Panc1 (cell line): ENCODE measurements around the gene TRIP10. TPM values are rescaled to one million over a fixed set of nuclear protein-coding genes. Genes with fewer than 3 reads are reported as not detected.
"Not testable (repeated sequence)": the region's sequence is repeated elsewhere in the genome, so short reads cannot be mapped to it uniquely, and the experiment has no call there.

Source experiments
- ATAC-seq: fragments of 200-7000 bp; cut with Tn5 transposase; 2 replicates; pipeline ENCODE4 v1.9.1; 2020; ENCODE audit warnings: mild to moderate bottlenecking, moderate library complexity
- BruUV-seq: library from RNA; stranded (reverse); fragments of 400-500 nt; replicated peaks from 2 replicates; lab custom pipeline; 2021; lab: Mats Ljungman, UMichigan
- CTCF ChIA-PET: fragments of 300-600 bp; sonication (Branson Sonifier 250); formaldehyde crosslinking; loops from one replicate; lab custom pipeline; 2022; ENCODE audit warnings: antibody characterized with exemption; lab: Charles Lee
- POLR2A ChIA-PET: fragments of 300-600 bp; sonication (Branson Sonifier 250); formaldehyde crosslinking; loops from one replicate; lab custom pipeline; 2022; ENCODE audit warnings: antibody characterized with exemption; lab: Charles Lee
- DNase-seq: peaks from one replicate; pipeline ENCODE4 v3.0.0-alpha.2; 2010; ENCODE audit warnings: low read depth, low spot score
- H3K27ac ChIP-seq: 2 replicates; pipeline ENCODE4 v1.5.1; 2011; ENCODE audit warnings: mild to moderate bottlenecking, low read length, inconsistent platforms
- H3K27me3 ChIP-seq: fragments of 200-500 bp; sonication (Bioruptor generic); 2 replicates; pipeline ENCODE4 v1.6.0; 2014; ENCODE audit warnings: low read length, inconsistent platforms; ENCODE audit not compliant: control insufficient read depth, insufficient read depth
- H3K36me3 ChIP-seq: fragments of 200-500 bp; sonication (Bioruptor generic); 2 replicates; pipeline ENCODE4 v1.5.1; 2014; ENCODE audit warnings: inconsistent platforms, mild to moderate bottlenecking, low read length, moderate library complexity; ENCODE audit not compliant: control insufficient read depth, insufficient read depth
- H3K4me1 ChIP-seq: 2 replicates; pipeline ENCODE4 v1.5.1; 2011; ENCODE audit warnings: inconsistent platforms, mild to moderate bottlenecking, low read length, moderate library complexity; ENCODE audit not compliant: control insufficient read depth, insufficient read depth
- H3K4me3 ChIP-seq, 2 experiments: 2 replicates each; pipeline ENCODE4 v1.5.1; 2011 to 2012; ENCODE audit warnings: low read depth in 2 of 2, low read length in 2 of 2, mild to moderate bottlenecking in 2 of 2, inconsistent platforms in 1 of 2, moderate library complexity in 1 of 2
- H3K9me3 ChIP-seq: fragments of 200-500 bp; sonication (Bioruptor generic); 2 replicates; pipeline ENCODE4 v1.5.1; 2014; ENCODE audit warnings: low read depth, mild to moderate bottlenecking, inconsistent platforms, low read length, moderate library complexity; ENCODE audit not compliant: control insufficient read depth, insufficient read depth
- CTCF ChIP-seq: fragments of 450-650 bp; IDR thresholded peaks from 2 replicates; pipeline ENCODE4 v1.5.1; 2017; ENCODE audit warnings: mild to moderate bottlenecking
- POLR2AphosphoS5 ChIP-seq: IDR thresholded peaks from 2 replicates; pipeline ENCODE4 v1.6.1; 2012; ENCODE audit warnings: mild to moderate bottlenecking, low read depth, low read length, moderate library complexity
- SIN3A ChIP-seq: IDR thresholded peaks from 2 replicates; pipeline ENCODE4 v1.6.1; 2012; ENCODE audit warnings: low read depth, mild to moderate bottlenecking, low read length, moderate library complexity, borderline replicate concordance; ENCODE audit not compliant: insufficient read depth
- TCF7L2 ChIP-seq: IDR thresholded peaks from 2 replicates; pipeline ENCODE4 v1.6.1; 2011; ENCODE audit warnings: mild to moderate bottlenecking, low read depth, low read length, inconsistent platforms
- in situ Hi-C: cut with HindIII; loops from 2 replicates; pipeline ENCODE4 v1.10.0; 2016; ENCODE audit warnings: low sequenced_read_pairs, low pct_unique_long_range_greater_than_20kb
- intact Hi-C: fragments of 100-400 bp; cut with micrococcal nuclease; formaldehyde crosslinking; loops from one replicate; pipeline ENCODE4 v1.10.0; 2022; ENCODE audit not compliant: unreplicated experiment
- total RNA-seq: library from RNA; stranded (reverse); gene quantifications from one replicate; pipeline ENCODE4 v1.2.1, GENCODE V29; 2021; ENCODE audit not compliant: unreplicated experiment
- TF ChIP-seq, protein P1 (sequence below), 2 experiments: IDR thresholded peaks; 2 replicates each; pipeline ENCODE4 v1.6.1; 2011 to 2012; ENCODE audit warnings: low read depth in 2 of 2, control low read depth in 1 of 2, low read length in 1 of 2, mild to moderate bottlenecking in 1 of 2, moderate library complexity in 1 of 2; ENCODE audit not compliant: insufficient read depth in 1 of 2

Gene TRIP10
- total RNA-seq, 1 experiment from 2014 or later = 115 TPM

- H3K27me3 ChIP-seq = no peaks in the 10 kb centered on the region
- no peak overlapping the region for H3K4me3 ChIP-seq
- TF ChIP-seq SIN3A = no peak
- TF ChIP-seq, protein P1, sequence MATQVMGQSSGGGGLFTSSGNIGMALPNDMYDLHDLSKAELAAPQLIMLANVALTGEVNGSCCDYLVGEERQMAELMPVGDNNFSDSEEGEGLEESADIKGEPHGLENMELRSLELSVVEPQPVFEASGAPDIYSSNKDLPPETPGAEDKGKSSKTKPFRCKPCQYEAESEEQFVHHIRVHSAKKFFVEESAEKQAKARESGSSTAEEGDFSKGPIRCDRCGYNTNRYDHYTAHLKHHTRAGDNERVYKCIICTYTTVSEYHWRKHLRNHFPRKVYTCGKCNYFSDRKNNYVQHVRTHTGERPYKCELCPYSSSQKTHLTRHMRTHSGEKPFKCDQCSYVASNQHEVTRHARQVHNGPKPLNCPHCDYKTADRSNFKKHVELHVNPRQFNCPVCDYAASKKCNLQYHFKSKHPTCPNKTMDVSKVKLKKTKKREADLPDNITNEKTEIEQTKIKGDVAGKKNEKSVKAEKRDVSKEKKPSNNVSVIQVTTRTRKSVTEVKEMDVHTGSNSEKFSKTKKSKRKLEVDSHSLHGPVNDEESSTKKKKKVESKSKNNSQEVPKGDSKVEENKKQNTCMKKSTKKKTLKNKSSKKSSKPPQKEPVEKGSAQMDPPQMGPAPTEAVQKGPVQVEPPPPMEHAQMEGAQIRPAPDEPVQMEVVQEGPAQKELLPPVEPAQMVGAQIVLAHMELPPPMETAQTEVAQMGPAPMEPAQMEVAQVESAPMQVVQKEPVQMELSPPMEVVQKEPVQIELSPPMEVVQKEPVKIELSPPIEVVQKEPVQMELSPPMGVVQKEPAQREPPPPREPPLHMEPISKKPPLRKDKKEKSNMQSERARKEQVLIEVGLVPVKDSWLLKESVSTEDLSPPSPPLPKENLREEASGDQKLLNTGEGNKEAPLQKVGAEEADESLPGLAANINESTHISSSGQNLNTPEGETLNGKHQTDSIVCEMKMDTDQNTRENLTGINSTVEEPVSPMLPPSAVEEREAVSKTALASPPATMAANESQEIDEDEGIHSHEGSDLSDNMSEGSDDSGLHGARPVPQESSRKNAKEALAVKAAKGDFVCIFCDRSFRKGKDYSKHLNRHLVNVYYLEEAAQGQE (IDR thresholded peaks at IDR 0.05; ENCODE audit: insufficient read depth in 1 of 2, low read depth in 2 of 2, low read length in 1 of 2) = no peak
- TF ChIP-seq POLR2AphosphoS5 = no peak
- TF ChIP-seq CTCF = no peak
- no peak for TF ChIP-seq TCF7L2
- no peak for ATAC-seq
- in situ Hi-C loops (no loop called here), intact Hi-C loops (no loop called here)
- no peak for DNase-seq
- POLR2A ChIA-PET = no interaction called here
- CTCF ChIA-PET = no interaction called here
- H3K36me3 ChIP-seq = no peaks in the 10 kb centered on the region
- H3K4me1 ChIP-seq = no peaks in the 10 kb centered on the region
- H3K27ac ChIP-seq = no peak overlapping the region
- no TSS peak for BruUV-seq
- H3K9me3 ChIP-seq = no peaks in the 10 kb centered on the region
Measured at GRCh38 chr19:6796278-6796677, 56.8 kb downstream of the TRIP10 start.

- Histone ChIP-seq H3K27ac (no peak overlapping the region), H3K4me3 (no peak overlapping the region), H3K4me1 (no peaks in the 10 kb centered on the region), H3K9me3 (no peaks in the 10 kb centered on the region), H3K27me3 (no peaks in the 10 kb centered on the region), H3K36me3 (no peaks in the 10 kb centered on the region)
- BruUV-seq = no TSS peak
- TF ChIP-seq TCF7L2 (no peak), POLR2AphosphoS5 (no peak), SIN3A (no peak), CTCF (no peak)
- TF ChIP-seq, protein P1 (IDR thresholded peaks at IDR 0.05; ENCODE audit: insufficient read depth in 1 of 2, low read depth in 2 of 2, low read length in 1 of 2) = no peak
- ChIA-PET POLR2A (interaction anchor here (0.7 kb wide), 1 partner anchor 623 kb away, joined by 8 read pairs; no protein-coding TSS in a partner anchor), CTCF (no interaction called here)
- intact Hi-C loops (no loop called here), in situ Hi-C loops (no loop called here)
- ATAC-seq = no peak
- no peak for DNase-seq
Measured at GRCh38 chr19:6797646-6798045, 58.2 kb downstream of the TRIP10 start.

GRCh38 chr19:6800160-6800790 lies 60.8 kb downstream of the TRIP10 start:
- H3K9me3 ChIP-seq, H3K27me3 ChIP-seq, H3K27ac ChIP-seq, ATAC-seq, H3K4me1 ChIP-seq, H3K4me3 ChIP-seq, intact Hi-C loops, DNase-seq, in situ Hi-C loops, H3K36me3 ChIP-seq, BruUV-seq: not testable (repeated sequence)
- CTCF ChIA-PET = interaction anchor here (0.5 kb wide), 1 partner anchor 484 kb away, joined by 3 read pairs; no protein-coding TSS in a partner anchor
- POLR2A ChIA-PET = interaction anchor here (0.7 kb wide), 1 partner anchor 47 kb away, joined by 6 read pairs; no protein-coding TSS in a partner anchor
